Dermis blood vessel endothelial cell (primary cell): ENCODE results near the gene USP9X. TPM values are rescaled to one million over a fixed set of nuclear protein-coding genes. Genes with fewer than 3 reads are reported as not detected.
"Not testable (repeated sequence)": the region's sequence is repeated elsewhere in the genome, so short reads cannot be mapped to it uniquely, and the experiment has no call there.

Source experiments
- DNase-seq: peaks from one replicate; pipeline ENCODE4 v3.0.0; 2010
- total RNA-seq: library from RNA; depleted of rRNA; stranded (reverse); fragments of >200 nt; gene quantifications from 2 replicates; pipeline ENCODE4 v1.2.3, GENCODE V29; 2014

USP9X gene
- total RNA-seq, 1 donor from 2014 or later = 94.6 TPM

DNA sequence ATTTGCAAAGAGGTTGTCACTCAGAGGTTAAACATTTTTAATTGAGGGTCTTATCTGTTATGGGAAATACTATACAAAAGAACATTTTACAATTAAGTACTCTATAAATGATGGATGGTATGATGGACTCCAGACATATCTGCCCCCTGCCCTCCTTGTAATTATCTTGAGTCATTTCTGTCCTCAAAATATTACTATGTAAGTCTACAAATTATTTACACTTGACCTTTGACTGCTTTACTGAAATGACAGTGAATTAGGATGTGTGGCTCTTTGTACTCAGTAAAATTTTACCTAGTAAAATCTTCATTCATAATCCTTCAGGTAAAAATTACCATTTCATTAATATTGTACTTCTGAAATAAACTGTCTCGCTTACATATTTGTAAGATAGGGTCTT lies 46.5 kb downstream of the USP9X start:
- no peak for DNase-seq

DNA sequence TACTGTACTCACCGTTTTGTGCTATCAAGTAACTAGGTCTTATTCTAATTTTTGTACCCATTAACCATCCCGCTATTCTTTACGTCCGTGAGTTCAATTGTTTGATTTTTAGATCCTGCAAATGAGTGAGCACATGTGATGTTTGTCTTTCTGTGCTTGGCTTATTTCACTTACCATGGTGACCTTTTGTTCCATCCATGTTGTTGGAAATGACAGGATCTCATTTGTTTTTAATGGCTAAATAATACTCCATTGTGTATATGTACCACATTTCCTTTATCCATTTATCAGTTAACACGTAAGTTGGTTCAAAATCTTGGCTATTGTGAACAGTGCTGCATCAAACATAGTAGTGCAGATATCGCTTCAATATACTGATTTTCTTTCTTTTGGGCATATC lies 48.3 kb downstream of the USP9X start:
- peak; percentile 30 for DNase-seq

DNA sequence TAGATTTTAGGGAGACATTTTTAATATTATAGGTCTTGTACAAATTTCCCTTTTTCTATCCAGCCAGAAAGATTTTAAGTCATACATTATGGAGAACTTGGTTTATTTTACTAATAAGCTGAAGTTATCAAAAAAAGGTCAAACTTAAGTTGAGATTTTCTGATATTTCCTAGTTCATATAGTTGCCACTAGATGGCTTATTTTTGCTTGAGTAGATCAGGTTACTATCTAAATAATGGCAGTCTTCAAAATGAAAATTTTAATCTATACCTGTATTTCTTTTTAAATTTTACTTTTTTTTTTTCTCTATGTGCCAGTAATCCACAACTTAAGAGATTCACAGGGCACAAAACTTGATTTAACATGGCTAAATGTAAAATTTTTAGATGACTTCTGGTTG lies 52.3 kb downstream of the USP9X start:
- DNase-seq = peak; percentile 20

DNA sequence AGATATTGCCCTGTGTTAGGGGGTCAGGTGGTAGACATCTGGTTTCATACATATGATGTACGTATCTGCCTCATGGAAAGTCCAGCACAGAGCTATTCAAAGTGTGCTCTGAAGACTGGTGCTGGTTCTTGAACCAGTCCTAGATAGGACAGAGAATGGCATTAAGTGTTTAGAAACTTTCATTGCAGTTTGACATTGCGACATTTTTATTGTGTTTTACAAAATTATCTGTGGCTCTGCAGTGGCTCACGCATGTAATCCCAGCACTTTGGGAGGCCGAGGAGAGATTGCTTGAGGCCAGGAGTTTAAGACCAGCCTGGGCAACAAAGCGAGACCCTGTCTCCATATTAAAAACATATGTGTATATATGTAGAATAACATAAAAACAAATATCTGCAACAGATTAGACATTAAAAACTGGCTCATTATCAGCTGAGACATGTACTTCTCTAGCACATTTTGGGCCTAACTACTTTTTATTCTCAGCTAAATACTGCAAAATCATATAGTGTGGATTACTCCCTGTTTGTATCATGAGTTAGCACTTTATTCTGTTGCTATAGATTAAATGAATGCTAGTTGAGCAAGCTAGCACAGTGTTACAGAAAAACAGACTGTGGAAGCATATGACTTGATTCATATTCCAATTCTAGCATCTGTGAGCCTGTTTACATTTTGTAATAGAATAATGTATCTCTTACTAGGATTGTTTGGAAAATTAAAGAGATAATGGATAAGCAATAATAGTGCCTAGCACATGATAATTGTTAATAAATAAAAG lies 57.1 kb downstream of the USP9X start:
- no peak for DNase-seq

DNA sequence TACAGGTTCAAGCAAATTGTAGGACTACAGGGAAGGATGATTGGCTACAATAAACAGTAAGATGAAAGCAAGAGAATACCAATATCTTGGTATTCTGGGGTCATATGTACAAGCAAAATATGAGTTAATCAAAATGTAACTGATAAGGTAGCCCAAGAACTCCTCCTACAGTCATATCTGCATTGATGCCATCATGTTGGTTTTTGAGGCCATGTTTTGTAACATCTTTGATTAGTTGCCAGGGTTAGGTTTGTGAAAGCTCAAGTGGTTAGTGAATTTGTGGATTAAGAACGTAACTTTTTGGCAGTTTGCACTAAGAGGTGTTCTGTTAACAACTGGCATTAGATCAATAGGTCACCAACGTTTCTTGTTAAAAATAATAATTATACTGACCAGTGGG lies 59.6 kb downstream of the USP9X start:
- no peak for DNase-seq

DNA sequence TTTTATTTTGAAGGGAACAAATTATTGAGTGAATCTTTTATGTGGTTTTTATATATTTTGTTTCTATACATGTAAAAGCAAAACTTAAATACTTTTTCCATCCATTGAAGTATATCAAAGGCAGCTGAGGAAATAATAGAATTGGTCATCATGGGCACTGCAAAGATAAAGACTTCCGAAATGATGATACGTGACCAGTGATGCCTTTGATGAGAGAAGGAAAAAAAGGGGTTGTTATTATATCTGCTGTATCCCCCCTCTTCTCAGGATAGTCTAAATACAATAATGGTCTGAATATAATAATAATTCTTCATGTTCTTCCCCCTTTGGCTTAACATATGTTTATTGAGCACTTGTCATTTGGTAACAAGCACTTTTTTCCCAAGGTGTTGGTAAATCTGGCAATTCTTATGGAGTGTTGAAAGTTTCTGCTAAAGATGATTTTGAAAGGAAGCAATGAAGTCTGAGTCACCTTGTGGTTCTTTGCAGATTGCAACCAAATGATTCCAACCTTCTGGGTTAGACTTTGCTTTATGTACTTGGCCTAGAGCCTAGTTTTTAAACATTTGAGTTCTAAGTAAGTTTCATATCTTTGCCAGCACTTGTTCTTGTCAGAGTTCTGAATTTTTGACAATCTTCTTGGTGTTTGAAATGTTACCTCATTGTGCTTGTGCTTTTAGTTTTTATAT lies 60.8 kb downstream of the USP9X start:
- DNase-seq = peak; percentile 64

DNA sequence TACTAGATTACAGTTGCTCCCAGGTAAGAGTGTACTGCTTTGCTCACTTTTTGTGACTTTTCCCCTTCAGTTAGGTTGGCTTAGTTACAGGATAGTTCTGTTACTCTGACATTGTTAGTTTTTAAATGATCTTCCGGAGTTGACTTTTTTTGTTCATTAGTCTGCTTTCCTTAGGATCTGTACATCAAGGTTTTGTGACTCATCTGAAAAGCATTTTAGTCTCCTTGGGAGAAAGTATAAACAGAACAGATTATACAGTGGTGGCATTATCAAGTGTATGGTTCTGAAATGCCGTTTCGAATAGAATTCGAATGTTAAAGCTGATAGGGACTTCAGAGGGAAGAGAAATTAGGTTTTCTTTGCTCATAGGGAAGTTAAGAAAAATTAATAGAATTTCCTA lies 63.3 kb downstream of the USP9X start:
- DNase-seq = peak; percentile 69

DNA sequence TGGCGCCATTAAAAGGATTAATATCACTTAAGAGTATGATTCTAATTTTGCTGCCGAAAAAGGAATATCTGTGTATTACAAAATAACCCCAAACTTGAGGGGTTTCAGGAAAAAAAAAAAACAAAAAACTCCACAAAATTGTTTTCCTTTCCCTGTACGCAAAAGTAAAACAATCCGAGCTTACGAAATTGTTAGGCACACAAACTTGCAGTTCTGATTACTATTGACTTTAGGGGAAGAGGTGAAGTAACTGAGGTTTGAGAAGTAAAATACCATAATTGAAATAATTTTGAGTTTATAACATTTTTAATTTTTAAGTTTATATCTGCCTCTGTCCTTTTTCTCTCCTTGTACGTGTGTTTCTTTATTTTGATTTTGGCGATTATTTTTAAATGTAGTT lies 64.8 kb downstream of the USP9X start:
- no peak for DNase-seq

DNA sequence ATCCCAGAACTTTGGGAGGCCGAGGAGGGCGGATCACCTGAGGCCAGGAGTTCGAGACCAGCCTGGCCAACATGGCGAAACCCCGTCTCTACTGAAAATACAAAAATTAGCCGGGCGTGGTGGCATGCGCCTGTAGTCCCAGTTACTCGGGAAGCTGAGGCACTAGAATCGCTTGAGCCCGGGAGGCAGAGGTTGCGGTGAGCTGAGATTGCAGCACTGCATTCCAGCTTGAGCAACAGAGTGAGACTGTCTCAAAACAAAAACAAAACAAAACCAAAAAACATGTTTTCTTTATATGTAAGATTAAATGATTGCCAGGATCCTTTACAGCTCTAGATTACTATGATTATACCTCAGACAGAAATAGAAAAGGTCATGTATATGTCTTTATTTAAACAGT lies 66.5 kb downstream of the USP9X start:
- not testable (repeated sequence) for DNase-seq

DNA sequence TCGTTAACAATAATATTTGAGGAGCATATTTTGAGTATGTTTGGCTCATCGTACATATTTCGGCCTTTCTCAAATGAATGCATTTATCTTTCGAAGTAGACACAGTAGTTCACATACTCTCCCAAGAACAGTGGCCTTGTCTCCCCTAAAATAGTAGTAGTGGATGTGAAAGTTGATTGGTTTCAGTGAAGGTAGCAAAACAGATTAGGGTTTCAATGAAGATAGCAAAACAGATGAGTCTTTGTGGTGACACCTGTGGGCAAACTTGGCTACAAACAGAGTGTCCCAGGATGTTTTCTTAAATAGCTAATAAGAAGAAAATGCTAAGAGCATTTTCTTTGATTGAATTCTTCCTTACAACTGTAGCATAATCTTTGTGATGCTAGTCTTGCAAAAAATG lies 67.0 kb downstream of the USP9X start:
- DNase-seq = no peak

DNA sequence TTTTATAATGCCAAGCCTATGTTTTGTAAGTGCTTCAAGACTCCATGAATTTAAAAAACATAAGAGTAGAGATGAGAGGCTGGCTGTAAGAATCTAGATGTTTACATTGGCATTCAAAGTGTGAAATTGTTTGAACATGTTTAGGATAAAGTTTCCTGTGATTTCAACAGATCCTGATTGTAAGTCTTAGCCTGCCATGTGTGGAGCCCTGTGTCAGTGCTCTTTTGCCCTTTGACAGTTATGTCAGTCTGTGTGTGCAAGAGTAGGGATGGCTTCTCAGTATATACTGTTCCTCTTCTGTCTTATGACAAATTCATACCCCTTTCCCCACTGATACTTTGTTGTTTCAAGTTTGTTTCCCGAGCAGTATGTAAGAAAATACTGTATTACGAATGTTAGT lies 68.2 kb downstream of the USP9X start:
- DNase-seq = peak; percentile 24

DNA sequence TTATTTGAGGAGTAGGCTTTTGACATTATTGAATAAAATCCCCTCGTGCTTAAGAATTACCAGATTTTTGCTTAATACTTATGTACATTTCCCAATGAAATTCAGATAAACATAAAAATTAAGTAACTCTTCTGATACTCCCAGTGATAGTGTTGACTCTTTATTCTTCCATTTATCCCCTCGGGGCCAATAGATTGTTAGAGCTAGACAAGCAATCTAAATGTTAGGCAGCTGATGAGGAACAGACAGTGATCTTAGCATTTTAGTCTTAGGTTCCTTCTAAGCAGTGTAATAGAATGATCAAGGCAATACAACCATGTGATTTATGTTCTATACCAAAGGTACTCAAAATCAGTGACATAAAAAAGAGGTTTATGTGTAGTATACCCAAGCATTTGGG lies 68.7 kb downstream of the USP9X start:
- no peak for DNase-seq

DNA sequence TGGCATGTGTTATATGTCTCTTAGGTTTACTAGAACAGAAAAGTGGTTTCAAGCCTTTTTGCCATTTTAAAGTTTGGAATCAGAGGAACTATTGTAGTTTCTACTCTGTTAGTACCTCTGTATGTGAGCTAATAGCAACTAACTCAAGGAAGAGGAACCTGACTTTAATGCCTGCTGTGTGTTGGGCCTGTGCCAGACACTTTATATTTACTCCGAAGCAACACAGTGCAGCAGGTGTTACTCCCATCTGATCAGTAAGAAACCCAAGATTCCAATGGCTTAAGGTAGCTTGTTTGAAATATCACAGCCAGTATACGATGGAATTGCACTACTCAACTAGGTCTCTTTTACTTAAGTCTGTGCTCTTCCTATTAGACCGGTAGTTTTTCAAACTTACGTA lies 79.2 kb downstream of the USP9X start:
- no peak for DNase-seq

DNA sequence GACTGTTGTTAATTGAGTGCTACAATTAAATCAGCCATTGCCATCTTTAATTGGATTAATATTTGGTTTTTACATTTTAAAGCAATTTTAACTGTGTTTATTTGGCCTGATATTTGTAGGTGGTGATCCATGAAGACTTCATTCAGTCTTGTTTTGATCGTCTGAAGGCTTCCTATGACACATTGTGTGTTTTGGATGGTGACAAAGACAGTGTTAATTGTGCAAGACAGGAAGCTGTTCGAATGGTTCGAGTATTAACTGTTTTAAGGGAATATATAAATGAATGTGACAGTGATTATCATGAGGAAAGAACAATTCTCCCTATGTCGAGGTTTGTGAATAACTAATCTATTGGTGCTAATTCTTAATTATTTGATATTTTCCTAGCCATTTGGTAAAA lies 82.6 kb downstream of the USP9X start:
- peak; percentile 40 for DNase-seq

DNA sequence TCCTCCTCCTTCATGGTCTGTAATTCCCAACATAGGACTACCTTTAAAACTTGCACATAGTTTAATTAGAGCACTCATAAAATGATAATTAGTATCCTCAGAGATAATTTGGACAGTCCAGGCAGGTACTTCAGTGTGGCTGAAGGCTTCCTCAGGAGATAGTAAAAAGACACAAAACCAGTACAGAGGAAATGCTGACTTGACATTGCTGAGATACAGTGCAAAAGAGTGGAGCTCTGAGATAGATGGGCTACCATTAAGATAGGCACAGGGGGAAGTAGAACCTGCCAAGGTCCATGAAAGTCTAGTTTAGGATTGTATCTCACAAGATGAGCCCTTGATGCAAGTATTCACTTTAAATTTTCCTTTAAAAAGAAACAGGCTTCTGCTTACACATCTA lies 91.0 kb downstream of the USP9X start:
- no peak for DNase-seq

DNA sequence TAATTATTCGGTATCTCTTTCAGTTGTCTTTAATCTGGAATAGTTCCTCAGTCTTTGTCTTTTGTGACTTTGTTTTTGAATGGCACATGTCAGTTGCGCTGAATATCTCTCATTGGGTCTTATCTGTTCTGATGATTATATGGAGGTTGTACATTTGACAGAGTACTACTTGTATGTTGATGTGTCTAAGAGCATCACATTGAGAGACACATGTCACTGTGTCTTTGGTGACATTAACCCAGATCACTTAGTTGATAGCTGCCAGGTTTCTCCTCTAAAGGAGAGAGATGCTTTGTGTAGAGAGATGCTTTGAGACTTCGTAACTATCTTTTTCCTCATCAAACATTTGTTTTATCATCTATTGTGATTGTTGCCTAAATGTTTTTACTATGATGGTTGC lies 92.1 kb downstream of the USP9X start:
- no peak for DNase-seq

DNA sequence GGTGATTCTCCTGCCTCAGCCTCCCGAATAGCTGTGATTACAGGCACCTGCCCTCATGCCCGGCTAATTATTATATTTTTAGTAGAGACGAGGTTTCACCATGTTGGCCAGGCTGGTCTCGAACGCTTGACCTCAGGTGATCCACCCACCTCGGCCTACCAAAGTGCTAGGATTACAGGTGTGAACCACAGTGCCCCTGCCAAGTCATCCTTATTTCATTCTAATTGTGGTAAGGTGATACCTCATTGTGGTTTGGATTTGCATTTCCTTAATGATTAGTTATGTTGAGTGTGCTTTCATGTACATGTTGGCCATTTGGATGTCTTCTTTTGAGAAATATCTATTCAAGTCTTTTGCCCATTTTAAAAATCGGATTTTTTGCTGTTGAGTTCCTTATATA lies 93.0 kb downstream of the USP9X start:
- no peak for DNase-seq

DNA sequence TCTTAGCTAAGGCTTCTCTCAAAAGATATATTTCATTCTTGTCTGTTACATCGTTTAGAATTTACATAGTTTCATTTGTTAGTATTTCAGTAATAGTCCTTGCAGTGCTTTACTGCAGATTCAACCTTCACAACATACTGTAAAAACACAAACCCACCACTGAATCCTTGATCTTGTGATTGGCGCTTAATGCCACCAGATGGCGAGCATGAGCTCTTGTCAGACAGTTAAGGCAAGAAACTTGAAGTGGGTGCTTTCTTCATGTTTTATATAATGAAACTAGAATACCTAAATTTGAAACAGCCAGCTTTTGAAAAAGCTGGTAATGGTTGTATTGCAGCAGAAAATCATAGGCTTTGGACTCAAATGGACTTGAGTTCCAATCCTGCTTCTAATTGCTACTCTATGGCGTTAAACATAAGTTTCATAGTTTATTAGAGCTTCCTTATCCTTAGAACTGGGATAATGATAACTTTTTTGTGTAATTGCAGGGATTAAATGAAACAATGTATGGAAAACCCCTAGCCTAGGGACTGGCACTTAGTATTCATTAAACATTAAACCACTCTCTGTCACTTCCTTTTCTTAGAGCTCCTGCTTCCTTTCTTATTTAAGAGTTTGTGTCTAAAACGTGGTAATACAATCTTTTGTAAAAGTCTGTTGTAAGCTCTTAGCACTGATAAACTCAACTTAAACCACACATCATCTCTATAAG lies 95.1 kb downstream of the USP9X start:
- peak; percentile 76 for DNase-seq

DNA sequence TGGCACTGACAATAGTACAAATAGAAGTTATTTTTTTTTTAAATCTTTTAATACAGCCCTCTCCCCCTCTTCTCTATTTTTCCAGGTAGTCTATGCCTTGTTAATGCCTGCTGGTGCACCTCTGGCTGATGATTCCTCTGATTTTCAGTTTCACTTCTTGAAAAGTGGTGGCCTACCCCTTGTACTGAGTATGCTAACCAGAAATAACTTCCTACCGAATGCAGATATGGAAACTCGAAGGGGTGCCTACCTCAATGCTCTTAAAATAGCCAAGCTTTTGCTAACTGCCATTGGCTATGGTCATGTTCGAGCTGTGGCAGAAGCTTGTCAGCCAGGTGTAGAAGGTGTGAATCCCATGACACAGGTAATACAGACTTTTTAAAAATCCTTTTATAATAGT lies 99.1 kb downstream of the USP9X start:
- DNase-seq = no peak

DNA sequence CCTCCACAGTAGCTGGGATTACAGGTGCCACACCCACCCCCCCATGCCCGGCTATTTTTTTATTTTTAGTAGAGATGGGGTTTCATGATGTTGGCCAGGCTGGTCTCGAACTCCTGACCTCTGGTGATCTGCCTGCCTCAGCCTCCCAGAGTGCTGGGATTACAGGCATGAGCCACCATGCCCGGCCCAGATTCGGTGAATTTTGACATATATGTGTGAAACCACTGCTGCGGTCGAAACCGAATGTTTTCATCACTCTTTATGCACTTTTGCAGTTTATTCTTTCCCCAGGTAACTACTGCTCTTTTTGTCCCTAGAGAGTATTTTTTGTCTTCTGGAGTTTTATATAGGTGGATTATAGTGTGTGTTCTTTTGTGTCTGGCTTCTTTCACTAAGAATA lies 101.7 kb downstream of the USP9X start:
- not testable (repeated sequence) for DNase-seq

DNA sequence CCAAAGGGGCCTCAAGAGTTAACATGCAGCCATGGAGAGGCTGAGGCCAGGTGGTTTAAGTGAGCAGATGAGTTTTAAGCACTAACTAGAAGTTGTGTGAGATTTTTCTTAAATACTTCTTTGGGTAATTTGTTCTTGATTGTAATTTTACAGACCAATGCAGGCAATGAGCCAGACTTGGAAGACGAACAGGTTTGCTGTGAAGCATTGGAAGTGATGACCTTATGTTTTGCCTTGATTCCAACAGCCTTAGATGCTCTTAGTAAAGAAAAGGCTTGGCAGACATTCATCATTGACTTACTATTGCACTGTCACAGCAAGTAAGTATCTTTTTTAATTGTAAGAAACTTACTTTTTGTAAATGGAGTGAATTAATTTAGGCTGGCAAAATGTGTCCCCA lies 103.9 kb downstream of the USP9X start:
- DNase-seq = no peak

DNA sequence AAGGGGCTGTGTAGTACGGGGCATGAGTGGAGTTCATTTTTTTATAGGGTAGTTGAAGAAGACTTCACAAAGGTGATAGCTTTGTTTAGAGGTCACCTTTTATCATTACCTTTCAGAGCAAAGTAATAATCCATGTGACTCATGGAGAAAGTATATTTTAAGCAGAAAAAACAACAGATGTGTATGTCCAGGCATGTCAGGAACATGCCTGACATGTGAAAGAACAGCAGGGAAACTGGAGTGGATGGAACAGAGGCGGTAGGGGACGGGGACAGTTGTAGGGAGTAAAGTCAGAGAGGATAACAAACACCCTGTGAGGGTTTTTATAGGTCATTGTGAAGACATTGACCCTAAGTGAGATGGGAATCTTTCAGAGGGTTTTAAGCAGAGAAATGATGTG lies 107.6 kb downstream of the USP9X start:
- DNase-seq = no peak

DNA sequence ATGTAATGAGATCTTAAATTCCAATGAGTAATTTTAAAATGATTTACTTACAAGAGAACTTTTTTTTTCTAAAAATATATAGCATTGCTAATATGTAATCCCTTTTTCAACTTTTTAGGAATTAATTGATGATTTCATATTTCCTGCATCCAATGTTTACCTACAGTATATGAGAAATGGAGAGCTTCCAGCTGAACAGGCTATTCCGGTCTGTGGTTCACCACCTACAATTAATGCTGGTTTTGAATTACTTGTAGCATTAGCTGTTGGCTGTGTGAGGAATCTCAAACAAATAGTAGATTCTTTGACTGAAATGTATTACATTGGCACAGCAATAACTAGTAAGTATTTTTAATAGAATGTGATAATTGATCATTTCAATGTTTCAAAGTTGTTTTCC lies 113.2 kb downstream of the USP9X start:
- no peak for DNase-seq

DNA sequence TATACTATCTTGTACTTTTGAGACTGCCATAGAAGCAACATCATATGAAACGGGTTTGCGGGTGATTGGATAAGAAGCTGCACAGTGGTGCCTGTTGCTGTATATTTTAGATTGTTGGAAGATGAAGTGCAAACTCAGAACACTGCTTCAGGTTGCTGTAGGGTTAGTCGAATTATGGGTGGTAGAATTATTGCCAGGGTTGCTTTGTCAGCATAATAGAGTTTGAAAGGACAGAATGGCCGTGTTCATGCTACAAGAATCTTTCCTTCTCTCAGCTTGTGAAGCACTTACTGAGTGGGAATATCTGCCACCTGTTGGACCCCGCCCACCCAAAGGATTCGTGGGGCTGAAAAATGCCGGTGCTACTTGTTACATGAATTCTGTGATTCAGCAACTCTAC lies 115.5 kb downstream of the USP9X start:
- DNase-seq = no peak
